Stimulated activated CD4-positive, alpha-beta T cell treated with anti-CD3 and anti-CD28 coated beads, TNF-alpha, amount 100 ng/mL, for 24 hours (primary cell): ENCODE results near the gene DEK.
A peak's percentile ranks its signal among the peaks of the same experiment; 100 is the strongest.

Experiments used
- DNase-seq, 3 experiments: peaks; one replicate each; pipeline ENCODE4 v3.0.0-alpha.2; 2020; ENCODE audit warnings: low read depth in 3 of 3

Gene DEK

DNA sequence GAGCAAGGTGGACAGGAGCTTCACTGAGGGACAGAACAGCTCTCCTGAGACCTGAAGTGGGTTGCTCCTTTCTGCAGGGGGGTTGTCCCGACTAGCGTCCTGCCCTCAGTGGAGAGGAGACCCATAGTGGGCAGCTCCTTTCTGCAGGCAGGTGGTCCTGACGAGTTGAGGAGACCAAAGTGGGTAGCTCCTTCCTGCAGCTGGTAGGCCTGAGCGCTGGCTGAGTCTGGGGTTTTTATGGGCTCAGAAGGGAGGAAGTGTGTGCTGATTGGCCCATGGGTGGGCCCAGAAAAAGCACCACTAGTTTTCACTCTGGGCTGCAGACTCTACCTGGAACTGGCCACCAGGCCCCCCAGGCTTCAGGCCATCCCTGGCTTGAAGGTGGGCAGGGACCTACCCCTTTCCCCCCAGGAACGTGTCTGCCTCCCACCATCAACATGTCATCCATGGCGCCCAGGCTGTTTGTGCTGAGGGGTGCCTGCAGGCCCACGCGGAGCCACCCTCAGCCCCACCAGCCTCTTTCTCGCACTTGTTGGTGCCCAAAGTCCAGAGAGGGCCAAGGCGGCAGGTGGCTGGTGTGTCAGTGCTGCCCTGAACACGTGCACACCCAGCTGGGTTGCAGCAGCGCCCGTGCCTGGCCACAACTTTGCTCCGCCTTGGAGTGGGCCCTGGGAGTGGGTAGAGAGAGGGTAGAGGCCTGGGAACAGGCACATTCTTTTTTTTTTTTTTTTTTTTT, 1.6 kb upstream of the DEK start:
- DNase-seq, result no peak

DNA sequence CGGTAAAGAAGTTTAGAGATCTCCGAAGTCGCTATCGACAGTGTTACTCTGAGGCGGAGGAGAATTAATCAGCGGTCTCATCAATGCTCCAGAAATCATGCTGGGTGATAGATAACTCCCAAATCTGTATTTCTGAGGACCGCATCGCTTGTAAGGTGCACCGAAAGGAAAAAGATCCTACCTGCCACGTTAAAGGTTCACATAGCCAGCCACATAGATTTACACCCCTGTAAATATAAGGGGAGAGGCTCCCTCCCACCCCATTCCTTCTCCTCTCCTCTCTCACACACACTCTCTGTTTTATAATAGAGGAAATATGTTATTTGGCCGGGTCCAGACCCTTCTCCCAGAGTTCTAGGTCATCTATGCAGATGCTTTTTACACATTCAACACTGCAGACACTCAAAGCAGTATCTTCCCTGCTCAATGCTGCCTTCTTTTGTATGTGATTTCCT, 620 bp upstream of the DEK start:
- no peak for DNase-seq

DNA sequence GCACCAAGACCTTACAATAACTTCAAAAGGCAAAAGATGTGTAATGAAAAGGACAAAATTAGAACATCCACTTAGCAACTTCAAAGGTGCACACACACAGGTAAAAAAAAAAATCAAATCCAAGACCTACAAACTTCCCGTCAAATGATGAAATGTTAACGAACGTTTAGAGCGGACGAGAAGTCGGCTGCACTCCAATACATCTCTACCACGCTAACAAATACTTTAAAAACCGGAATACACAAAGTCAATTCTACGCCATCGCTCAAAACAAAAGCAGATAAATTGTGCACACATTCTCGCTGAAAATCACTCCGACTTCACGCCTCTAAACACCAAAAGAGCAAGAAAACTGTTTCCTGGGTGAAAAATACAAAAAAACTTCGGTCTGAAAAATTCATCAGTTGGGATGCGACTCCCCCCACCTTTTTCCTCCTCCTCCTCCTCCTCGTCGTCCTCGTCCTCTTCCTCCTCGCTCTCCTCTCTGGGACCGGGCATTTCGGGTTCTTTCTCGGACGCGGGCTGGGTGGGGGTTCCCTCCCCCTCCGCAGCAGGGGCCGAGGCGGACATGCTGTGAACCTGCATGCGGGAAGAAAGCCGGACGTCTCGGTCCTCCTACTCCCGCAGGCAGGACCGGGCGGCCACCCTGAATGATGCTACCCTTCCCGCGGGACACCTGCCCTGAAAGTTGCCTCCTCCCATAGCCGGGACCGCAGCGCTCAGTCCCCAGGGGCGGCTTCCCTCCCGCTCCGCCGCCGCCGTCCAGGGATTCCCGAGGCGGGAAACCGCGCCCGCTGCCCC, 712 bp downstream of the DEK start:
- no peak for DNase-seq

DNA sequence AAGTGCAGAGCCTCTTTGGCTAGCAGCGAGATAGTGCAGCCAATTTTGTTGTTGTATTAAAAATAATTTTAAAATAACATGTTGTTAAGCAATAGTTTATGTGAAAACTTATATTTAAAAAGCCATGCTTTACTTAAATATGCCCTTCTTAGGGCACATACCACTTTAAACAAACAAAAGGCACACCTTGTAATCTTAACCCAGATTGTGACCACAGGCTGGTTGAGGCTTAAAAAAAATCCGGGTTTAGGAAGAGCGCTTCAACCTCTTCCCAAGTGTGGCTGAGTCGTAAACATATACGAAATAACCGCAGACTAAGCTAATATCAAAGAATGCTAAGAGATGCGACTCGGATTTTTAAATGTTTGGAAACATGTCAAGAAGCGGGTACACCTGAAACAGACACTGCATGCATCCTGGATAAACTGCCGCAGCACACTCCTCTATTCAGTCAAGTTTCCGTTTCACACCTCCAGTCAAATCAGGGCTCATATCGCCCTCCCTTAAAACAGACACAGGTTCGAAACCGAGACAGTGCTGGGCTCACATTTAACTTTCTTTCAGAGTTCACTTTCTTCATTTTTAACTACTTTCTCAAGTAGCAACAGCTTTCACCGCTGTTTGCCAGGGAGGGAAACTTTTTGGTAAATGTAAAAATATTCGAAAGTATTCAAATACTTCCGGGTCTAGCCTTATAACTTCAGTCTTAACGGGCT, 1.5 kb downstream of the DEK start:
- peak in 2 of 3 experiments; percentile 35 to 37 for DNase-seq

DNA sequence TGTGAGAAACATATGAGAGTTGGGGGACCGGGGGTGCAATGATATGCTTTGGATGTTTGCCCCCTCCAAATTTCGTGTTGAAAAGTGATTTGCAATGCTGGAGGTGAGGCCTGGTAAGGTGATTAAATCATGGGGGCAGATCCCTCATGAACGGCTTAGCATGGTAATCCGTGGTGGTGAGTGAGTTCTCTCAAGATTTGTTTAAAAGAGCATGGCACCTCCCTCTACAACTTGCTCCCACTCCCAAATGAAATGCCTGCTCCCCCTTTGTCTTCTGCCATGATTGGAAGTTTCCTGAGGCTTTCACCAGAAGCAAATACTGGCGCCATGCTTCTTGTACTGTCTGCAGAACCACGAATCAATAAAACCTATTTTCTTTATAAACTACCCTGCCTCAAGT, 2.5 kb downstream of the DEK start:
- DNase-seq, result no peak

DNA sequence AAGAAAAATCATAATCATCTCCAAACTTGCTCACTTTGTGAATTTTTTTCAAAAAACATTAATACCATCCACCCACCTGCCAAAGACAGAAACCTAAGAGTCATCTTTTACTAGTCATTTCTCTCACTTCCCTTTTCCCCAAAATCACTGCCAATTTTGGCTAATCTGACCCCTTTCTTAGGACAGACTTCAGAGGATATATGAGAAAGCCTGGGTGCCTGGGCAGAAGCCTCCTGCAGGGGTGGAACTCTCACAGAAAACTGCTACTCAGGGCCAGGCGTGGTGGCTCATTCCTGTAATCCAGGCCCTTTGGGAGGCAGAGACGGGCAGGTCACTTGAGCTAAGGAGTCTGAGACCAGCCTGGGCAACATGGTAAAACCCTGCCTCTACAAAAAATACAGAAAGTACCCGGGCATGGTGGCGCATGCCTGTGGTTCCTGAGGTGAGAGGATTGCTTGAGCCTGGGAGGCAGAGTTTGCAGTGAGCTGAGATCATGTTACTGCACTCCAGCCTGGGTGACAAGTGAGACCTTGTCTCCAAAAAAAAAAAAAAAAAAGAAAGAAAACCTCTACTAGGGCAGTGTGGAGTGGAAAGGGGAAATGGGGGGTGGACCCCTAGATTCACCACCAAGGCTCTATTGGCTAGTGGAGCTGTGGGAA, 3.8 kb downstream of the DEK start:
- no peak for DNase-seq

DNA sequence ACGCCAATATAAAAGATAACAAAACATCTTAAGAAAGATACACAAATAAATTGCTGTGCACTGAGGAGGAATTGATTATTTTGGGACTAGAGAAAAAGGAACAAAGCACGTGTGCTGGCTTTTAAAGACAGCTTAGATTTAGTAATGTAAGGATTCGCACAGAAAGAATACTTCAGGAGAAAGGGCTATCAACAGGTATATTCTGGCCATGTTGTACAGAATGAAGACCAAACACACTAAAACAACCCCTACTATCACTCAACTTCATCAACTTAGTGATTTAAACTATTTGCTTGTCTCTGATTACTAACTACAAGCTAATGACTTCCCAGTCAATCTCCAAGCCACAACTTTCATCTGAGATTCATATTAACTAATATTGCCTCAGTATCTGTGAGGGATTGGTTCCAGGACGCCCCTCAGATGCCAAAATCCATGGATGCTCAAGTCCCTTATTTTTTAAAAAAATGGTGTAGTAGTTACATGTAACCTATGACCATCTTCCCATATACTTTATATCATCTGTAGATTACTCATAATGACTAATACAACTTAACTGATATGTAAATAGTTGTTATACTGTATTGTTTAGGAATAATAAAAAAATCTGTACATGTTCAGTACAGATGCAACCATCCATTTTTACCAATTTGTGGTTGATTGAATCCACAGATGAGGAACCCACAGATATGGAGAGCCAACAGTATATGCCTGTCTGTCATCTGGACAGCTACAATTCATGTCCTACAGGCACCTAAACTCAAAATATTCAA, 4.5 kb downstream of the DEK start:
- DNase-seq, result no peak

DNA sequence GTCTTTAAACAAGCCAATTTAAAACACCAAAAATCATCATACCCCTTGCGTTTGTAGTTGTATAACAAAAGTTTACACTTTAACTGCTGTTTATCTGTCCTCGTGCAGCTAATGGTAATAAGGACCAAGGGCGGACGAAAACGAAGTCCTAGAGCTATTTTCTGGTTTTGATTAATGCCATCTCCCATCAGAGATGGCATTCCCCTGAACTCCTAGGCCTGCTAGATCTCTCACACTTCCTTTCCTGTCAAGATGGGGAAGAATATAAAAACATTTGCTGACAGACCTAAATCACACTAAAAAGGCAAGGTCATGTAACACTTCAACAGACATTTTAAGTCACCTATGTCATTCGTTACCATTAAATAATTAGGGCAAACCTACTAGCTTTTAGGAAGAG, 9.5 kb downstream of the DEK start:
- DNase-seq, result no peak

DNA sequence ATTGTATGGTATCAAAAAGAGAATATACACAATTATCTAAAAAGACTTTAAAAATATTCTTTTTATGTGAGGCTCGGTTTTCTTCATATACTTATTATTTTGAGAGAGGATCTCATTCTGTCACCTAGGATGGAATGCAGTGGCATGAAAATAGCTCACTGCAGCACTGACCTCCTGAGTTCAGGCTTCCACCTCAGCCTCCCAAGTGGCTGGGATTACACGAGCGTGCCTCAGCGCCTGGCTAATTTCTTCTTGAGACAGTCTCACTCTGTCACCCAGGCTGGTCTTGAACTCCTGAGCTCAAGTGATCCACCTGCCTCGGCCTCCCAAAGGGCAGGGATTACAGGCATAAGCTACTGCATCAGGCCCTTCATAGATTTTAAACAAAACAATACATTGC, 10.7 kb downstream of the DEK start:
- no peak for DNase-seq

DNA sequence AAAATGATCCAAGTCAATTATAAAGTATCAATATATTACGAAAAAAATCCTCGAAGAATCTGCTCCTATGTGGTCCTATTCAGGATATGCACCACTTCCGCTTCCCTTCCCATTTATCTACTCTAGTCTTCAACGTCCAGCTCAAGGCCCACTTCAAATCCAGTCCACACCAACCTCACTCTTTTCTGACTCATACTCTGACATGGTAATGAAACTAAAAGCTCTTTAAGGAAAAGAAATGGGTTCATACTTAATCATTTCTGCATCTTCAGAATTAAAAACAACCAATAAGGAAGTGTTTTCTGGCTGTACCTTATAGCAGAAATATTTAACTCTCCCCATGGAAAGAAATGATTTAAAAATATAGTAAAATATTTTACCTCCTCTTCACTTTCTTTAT, 15.1 kb downstream of the DEK start:
- no peak for DNase-seq

DNA sequence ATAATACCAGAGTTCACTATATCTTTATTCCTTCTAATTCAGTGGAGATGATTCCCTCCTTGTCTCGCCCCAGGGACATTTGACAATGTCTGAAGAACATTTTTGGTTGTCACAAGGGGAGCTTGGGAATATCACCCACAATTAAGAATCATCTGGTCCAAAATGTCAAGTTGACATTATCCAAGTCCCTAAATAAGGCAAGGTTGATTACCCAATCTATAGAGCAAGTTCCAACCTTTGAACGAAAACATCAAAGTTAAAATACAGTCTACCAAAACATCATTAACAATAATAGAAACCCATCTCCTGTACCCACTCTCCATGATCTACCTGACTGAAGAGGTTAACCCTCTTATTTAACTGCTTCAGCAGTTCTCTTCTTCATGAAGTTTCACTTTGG, 15.6 kb downstream of the DEK start:
- no peak for DNase-seq

DNA sequence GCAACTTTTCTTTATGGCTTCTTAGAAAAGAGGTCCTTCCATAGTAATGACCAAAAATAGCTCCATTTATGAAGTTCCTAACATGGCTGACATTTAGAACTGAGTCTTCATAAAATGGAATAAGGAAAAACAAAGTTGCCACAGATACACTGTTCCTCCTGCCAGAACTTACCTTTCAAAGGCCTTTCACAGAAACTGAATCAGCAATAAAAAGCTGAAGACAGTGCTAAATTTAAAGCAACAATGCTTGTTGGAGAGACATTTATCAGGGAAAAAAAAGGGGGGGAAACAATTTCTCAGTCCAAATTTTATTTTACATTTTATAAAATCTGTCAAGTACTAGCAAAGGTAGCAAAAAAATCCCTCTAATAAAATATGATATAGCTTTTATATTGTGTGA, 17.3 kb downstream of the DEK start:
- DNase-seq, result no peak

DNA sequence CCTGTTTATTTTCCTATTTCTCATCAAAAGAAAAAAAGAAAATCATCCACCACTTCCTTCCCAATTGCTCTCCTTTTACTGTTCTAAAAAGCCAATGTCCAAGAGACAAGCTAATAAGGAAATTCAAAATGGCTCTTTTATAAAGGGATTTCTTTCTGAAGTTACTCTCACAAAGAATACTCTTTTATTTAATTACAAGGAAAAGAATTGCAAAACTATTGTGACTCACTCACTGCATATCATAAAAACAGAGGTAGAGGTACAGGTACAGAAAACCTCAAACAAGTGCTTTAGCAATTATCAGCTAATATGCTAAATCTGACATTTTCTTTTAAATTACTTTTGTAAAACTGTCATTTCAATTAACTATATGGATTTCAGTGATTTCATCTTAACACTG, 18.1 kb downstream of the DEK start:
- DNase-seq, result no peak

DNA sequence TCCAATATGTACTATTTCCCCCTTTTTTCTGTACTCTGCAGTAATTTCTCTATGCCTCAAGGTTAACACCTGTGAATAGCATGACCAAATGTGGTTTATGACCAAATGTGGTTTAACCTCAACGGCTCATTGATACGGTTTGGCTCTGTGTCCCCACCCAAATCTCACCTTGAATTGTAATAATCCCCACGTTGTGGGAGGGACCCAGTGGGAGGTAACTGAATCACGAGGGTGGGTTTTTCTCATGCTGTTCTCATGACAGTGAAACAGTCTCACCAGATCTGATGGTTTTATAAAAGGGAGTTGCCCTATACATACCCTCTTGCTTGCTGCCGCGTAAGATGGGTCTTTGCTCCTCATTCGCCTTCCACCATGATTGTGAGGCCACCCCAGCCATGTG, 18.7 kb downstream of the DEK start:
- DNase-seq, result no peak

DNA sequence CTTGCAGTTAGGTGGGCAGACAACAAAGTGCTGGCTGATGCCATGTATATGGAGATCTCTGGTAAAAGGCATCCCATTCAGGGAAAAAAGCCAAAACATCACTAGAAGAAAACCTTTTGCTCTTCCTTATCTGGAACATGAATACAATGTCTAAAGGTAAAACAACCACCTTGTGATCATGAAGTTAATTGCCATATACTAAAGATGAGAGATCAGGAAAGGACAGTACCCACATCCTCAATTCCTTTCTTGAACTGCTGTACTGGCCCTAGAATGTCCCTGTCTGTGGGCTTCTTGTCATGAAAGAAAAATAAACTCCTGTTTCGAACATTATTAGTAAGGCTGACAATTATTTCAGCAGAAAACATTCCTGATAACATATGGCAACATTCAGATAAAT, 19.3 kb downstream of the DEK start:
- no peak for DNase-seq

DNA sequence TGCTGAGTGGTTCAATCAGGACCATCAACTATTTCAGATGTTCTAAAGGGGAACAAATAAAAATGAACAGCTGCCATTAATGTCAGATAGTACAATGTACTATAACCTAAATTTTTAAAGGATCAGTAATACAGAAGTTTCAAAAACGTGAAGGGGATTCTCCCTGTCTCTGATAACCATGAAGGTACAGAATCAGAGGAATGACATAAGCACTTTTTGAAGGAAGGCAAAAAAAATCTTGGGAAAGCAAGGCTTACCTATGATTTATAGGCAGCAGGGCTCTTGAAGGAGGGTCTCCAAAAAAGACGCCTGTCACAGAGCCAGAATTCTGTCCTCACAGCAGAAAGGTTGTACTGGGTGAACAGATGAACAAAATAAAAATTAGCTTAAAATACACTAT, 20.1 kb downstream of the DEK start:
- DNase-seq, result no peak

DNA sequence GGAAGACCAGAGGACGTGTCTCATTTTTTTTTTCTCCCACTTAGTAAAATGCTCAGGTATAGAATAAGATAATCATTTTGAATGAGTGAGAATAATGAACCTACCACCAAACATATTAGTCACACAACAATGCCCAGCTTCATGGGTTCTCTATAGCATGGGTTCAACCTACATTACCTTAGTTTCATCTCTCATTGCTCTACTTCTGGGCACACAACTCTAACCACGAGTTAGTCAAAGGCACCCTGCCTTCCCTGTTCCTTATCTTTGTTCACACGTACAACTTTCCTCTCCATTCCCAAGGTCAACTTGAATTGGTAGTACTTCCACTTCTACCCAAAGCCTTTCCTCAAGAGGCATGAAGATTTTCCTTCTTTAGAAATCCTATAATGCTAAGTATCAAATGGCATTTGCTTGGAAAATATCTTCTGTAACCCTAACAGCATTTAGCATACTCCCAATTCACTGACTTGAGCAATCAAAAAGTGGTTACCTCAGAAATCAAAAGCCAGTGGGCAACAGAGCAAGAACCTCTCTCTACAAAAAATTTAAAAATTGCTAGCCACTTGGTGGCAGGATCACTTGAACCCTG, 20.9 kb downstream of the DEK start:
- DNase-seq, result no peak

DNA sequence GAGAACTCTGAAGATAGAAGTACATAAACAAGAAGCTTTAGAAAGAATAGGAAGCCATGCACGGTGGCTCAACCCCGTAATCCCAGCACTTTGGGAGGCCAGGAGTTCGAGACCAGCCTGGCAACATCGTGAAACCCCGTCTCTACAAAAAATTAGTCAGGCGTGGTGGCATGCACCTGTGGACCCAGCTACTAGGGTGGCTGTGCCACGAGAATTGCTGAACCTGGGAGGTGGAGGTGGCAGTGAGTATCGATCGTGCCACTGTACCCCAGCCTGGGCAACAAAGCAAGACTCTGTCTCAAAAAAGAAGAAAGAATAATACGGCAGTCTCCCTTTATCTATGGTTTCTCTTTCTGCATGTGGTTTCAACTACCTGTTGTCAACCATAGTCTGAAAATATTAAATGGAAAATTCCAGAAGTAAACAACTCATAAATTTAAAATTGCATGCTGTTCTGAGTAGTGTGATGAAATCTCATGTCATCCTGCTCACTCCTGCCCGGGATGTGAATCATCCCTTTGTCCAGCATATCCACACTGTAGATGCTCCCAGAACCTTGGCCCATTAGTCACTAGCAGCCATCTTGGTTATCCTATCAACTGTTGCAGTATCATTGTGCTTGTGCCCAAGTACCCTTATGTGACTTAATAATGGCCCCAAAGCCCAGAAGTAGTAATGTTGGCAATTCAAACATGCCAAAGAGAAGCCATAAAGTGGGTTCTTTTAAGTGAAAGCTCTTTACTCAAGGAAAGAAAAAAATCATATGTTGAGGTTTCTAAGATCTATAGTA, 22.1 kb downstream of the DEK start:
- no peak for DNase-seq

DNA sequence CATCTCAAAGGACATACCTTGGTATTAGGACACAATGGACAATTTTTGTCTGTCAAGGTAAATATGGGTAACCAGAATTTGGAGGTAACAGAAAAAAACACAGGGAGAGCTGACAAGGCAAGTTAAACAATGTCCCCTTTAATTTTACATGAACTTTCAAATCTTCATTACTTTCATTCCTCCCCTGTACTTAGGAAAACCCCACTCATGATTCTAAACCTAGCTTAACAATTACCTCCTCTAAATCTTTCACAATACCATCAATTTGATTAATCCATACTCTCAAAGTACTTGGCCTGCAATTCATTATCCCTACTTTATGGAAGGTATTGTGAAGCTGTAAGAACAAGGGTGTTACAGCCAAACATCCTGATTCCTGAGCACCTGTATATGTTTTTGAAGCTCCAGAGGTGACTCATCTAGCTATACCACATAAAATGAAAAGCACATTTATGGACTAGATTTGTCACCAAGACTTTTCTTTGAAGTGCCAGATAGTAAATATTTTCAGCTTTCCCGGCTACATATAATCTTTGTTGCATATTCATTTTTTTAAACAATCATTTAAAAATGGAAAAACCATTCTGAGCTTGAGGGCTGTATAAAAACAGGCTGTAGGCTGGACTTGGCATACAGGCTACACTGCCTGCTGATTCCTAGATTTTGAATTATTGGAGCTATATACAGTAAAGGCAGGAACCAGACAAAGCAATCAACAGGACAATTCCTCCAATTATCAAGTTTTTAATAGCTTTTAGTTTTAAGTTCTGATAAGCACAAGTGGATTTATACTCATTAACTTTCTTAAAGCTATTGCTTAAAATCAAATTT, 22.9 kb downstream of the DEK start:
- DNase-seq, result no peak
